Stimulated activated CD8-positive, alpha-beta memory T cell treated with anti-CD3 and anti-CD28 coated beads, Interleukin-7, amount 100 ng/mL, for 48 hours (primary cell): ENCODE results near the gene GOLIM4.

Experiments used
- DNase-seq, 2 donors: peaks; one replicate each; pipeline ENCODE4 v3.0.0-alpha.2; 2020; ENCODE audit warnings: low read depth in 1 of 2; ENCODE audit errors: extremely low read depth in 1 of 2

Gene GOLIM4

GRCh38 chr3:168100777-168101492 is 5.2 kb upstream of the GOLIM4 start:
- no peak for DNase-seq

DNA sequence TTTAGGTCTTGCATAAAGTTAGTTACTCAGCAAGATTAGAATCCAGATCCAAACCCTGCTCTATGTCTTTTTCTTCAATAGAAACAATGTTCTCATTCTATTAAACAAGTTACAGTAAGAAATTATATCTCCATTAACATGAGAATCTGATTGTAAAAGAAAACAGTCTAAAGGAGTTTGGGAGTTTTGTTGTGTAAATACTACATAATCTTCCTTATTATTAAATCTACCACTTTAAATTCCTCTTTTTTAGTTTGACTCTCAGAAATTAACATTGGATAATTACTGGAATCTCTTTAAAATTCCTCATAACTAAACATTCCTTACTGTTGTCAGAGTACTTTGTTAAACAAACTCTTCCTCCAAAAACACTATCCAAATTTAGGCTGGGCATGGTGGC is 1.7 kb upstream of the GOLIM4 start:
- DNase-seq: no peak

DNA sequence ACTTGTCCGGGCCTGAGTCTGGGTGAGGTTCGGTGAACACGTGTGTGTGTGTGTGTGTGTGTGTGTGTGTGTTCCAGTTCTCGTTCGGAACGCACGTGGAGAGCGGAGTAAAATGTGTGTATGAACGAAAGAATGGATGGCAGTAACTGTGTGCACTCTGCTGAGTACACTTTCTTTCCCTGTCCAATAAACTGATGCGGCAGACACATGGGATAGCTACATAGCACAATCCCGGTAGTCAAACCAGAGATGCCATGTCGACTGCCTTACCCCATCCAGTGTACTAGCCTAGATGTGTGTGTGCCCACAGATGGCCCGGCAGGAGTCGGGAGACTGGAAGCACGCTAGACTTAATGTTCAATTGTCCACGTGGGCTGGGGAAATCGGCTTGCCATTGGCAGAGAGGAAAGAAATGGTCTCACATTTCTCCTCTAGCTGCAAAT is 507 bp upstream of the GOLIM4 start:
- DNase-seq: no peak

DNA sequence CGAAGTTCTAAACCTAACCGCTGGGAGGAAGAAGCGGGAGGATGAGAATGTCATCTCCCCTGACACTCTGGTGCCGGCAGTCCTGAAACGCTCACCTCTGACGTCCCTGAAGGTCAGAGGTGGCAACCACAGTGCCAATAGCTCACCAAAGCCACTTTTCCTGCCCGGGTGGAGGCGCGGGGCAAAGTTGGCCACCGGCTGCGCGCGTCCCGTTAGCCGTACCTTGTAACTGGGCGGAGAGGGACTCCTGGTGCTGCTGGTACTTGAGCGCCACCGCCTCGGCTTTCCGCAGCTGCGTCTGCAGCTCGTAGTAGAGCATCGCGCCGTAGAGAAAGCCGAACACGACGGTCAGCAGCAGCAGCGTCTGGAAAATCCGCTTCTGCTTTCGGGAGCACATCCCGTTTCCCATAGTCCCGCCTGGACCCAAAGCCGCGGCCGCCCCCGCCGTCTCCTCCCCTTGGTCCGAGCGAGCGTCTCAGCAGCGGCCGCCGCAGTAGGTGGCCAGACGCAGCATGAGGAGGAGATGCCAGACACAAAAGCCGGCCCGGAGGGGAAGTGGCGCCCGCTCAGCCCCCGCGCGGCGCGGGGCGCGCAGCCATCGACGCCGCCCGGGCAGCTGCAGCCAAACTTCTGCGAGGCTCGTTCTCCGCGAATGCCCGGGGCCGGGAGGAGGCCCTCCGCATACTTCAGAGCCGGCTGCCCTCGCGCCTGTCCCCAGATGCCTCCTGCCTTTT is 680 bp downstream of the GOLIM4 start:
- DNase-seq: peak; percentile 18 to 20

GRCh38 chr3:168094580-168094876 is 1.2 kb downstream of the GOLIM4 start:
- DNase-seq: no peak

- no peak for DNase-seq
These were observed 1.9 kb downstream of the GOLIM4 start for GRCh38 chr3:168093790-168094189.

GRCh38 chr3:168093229-168093628 is 2.5 kb downstream of the GOLIM4 start:
- DNase-seq: no peak

- no peak for DNase-seq
These were observed 3.8 kb downstream of the GOLIM4 start for GRCh38 chr3:168091941-168092340.

GRCh38 chr3:168091302-168091858 is 4.3 kb downstream of the GOLIM4 start:
- DNase-seq: no peak

DNA sequence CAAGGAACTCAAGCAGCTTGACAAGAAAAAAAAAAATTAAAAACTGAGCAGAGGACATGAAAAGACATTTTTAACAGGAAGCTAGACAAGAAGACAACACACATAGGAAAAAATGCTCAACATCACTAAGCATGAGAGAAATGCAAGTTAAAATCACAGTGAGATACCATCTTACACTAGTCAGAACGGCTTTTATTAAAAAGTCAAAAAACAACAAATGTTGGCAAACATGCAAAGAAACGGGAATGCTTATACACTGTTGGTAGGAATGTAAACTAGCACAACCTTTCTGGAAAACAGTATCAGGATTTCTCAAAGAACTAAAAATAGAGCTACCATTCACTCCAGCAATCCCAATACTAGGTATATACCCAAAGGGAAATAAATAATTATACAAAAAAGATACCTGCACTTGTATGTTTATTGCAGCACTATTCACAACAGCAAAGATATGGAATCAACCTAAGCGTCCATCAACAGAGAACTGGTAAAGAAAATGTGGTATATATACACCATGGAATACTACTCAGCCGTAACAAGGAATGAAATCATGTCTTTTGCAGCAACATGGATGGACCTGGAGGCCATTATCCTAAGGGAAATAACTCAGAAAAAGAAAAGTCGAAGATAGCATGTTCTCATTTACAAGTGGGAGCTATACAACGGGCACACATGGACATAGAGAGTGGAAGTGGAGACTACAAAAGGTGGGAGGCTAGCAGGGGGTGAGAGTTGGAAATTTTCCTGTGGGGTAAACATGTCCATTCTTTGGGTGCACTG is 5.2 kb downstream of the GOLIM4 start:
- DNase-seq: no peak

GRCh38 chr3:168089179-168089771 is 6.4 kb downstream of the GOLIM4 start:
- no peak for DNase-seq

DNA sequence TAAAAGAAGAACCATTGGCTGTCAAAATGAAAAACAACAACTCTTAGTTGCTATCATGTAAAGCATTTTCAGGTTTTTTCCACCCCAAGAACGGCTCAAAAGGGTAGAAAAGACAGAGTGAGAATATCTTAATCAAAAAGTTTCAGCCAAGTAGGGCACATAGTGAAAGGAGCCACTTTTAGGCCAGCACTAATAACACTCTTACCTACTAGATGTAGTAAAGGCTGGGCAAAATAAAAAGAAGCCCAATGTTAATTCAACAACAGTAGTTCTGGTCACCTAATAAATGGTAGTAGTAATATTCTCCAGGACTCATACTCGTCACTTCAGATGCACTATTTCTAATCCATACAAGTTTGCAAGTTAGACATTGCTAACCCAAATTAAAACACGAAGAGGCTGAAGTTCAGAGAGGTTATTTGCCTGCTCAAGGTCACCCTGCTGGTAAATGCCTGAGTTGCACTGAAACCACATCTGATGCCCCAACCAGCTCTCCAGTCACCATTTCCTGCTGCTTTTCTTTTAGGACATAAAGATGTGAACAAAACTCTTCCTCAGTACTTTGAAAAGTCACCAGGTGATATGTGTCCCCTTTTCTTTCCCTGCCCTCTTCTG is 7.5 kb downstream of the GOLIM4 start:
- DNase-seq: no peak

GRCh38 chr3:168087539-168087938 is 8.2 kb downstream of the GOLIM4 start:
- no peak for DNase-seq

GRCh38 chr3:168086541-168087260 is 9.0 kb downstream of the GOLIM4 start:
- no peak for DNase-seq

GRCh38 chr3:168085491-168086119 is 10.1 kb downstream of the GOLIM4 start:
- DNase-seq: no peak

GRCh38 chr3:168083906-168084305 is 11.8 kb downstream of the GOLIM4 start:
- no peak for DNase-seq

- DNase-seq: no peak
These were observed 13.9 kb downstream of the GOLIM4 start for GRCh38 chr3:168081856-168082255.

GRCh38 chr3:168081171-168081771 is 14.5 kb downstream of the GOLIM4 start:
- no peak for DNase-seq

GRCh38 chr3:168080499-168081170 is 15.1 kb downstream of the GOLIM4 start:
- no peak for DNase-seq
